HFFc6 (cell line): ENCODE data around the gene FERD3L. TPM values are rescaled to one million over a fixed set of nuclear protein-coding genes. Genes with fewer than 3 reads are reported as not detected.

ENCODE experiments used
- DNase-seq: peaks from one replicate; pipeline ENCODE4 v3.0.0-alpha.2; 2018
- H3K27ac Mint-ChIP-seq: 2 replicates; pipeline ENCODE4 v1.8.0; 2020; ENCODE audit warnings: mild to moderate bottlenecking, mixed read lengths
- H3K27me3 Mint-ChIP-seq: 2 replicates; pipeline ENCODE4 v1.8.0; 2021; ENCODE audit warnings: mild to moderate bottlenecking, moderate library complexity, mixed read lengths; ENCODE audit not compliant: insufficient read depth
- H3K36me3 Mint-ChIP-seq: 2 replicates; pipeline ENCODE4 v1.8.0; 2021; ENCODE audit warnings: low read depth, mixed read lengths
- H3K4me1 Mint-ChIP-seq: 2 replicates; pipeline ENCODE4 v1.8.0; 2020; ENCODE audit warnings: low read depth, mixed read lengths
- H3K4me3 Mint-ChIP-seq: 2 replicates; pipeline ENCODE4 v1.8.0; 2020; ENCODE audit warnings: mild to moderate bottlenecking, moderate library complexity, mixed read lengths
- H3K9me3 Mint-ChIP-seq: 2 replicates; pipeline ENCODE4 v1.8.0; 2020; ENCODE audit warnings: mild to moderate bottlenecking, mixed read lengths
- CTCF ChIP-seq: fragments of 200-600 bp; sonication (generic); IDR thresholded peaks from 2 replicates; pipeline ENCODE4 v1.5.0; 2021; ENCODE audit warnings: antibody characterized with exemption, mild to moderate bottlenecking
- total RNA-seq, 6 experiments: library from RNA; stranded (reverse); fragmentation: NEBNext Ultra II Directional; extraction: Animal tissue kit (Norgen Biotek cat#: 25700); gene quantifications; 2 replicates in 1 of 6; 3 replicates in 5 of 6; pipeline ENCODE4 v1.2.3, GENCODE V29; 2021

FERD3L gene
- total RNA-seq, 6 experiments from 2014 or later, result not detected

DNA sequence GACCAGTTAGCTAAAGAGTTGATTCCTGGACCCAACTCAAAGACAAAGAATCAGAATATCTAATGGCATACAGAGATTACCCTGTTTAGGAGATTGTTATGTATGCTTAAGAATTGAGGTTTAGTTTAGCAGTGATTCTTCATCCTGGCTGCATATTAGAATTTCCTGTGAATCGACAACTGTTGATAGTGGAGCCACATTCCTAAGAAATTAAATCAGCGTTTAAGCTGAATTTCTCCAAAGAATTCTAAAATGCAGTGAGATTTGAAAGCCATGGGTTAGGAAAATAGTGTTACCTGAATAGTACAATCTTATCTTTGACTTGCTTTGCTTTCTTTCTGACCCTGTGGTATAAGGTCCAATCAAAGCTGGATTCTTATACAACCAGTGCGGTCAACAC, 16.4 kb upstream of the FERD3L start:
- Mint-ChIP-seq H3K9me3 (no peaks in the 10 kb centered on the region), H3K4me1 (peaks cover 12% of the 10 kb centered on the region), H3K27me3 (no peaks in the 10 kb centered on the region; the same call in 1 of the 2 replicates), H3K4me3 (no peak overlapping the region), H3K27ac (no peak overlapping the region), H3K36me3 (no peaks in the 10 kb centered on the region)
- DNase-seq, result no peak
- TF ChIP-seq CTCF, result no peak

GRCh38 chr7:19146699-19147098, 1.5 kb upstream of the FERD3L start:
- DNase-seq, result no peak
- Mint-ChIP-seq H3K27ac (no peak overlapping the region), H3K36me3 (no peaks in the 10 kb centered on the region), H3K4me3 (no peak overlapping the region), H3K9me3 (no peaks in the 10 kb centered on the region), H3K4me1 (no peaks in the 10 kb centered on the region), H3K27me3 (peaks cover 15% of the 10 kb centered on the region)
- TF ChIP-seq CTCF, result no peak

DNA sequence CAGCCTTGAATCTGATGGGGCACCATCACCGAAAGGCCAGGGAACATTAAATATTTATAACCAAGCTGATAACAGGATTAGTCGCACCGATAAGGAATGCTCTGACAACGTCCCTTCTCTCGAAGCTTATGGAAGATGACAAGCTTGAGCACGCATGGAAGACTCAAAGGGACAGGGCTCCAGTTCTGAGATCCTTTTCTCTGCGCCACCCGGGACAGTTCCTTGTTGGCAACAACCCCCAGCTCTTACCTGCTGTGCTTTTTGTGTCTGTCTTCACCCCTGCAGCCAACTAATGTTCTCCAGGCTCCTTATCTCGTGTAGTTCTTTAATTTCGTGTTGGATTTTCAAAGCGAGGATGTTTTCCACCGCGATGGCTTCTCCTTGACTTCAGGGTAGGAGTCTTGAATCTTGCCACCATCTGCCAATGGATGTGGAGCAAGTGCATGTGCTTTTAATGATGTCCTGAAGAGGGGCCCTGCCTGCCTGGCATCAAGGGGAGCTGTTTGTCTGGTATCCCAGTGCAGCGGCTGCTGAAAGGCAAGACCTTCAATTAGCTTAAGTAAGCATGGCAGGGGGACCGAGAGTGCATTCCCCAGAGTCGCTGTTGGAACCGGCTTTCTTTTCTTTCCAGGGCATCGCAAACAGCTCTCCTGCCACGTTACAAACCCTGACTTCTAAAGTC, 354 bp upstream of the FERD3L start:
- Mint-ChIP-seq H3K27me3 (peaks cover 11% of the 10 kb centered on the region), H3K4me1 (no peaks in the 10 kb centered on the region), H3K4me3 (no peak overlapping the region), H3K36me3 (no peaks in the 10 kb centered on the region), H3K27ac (no peak overlapping the region), H3K9me3 (no peaks in the 10 kb centered on the region)
- no peak for DNase-seq
- TF ChIP-seq CTCF, result no peak

- Mint-ChIP-seq H3K4me1 (peaks cover 8% of the 10 kb centered on the region; the same call in 1 of the 2 replicates), H3K36me3 (no peaks in the 10 kb centered on the region), H3K27me3 (peaks cover 11% of the 10 kb centered on the region), H3K4me3 (peak overlapping the region; percentile 76; the same call in 1 of the 2 replicates), H3K9me3 (no peaks in the 10 kb centered on the region), H3K27ac (no peak overlapping the region)
- TF ChIP-seq CTCF, result no peak
- no peak for DNase-seq
Measured at GRCh38 chr7:19143881-19144574, 1.2 kb downstream of the FERD3L start.

- no peak overlapping the region for H3K27ac Mint-ChIP-seq
- H3K27me3 Mint-ChIP-seq, result no peaks in the 10 kb centered on the region
Measured at GRCh38 chr7:19139706-19140327, 5.4 kb downstream of the FERD3L start.

More at GRCh38 chr7:19139706-19140327, 5.4 kb downstream of the FERD3L start:
- DNase-seq, result no peak
- no peak for TF ChIP-seq CTCF
- Mint-ChIP-seq H3K4me3 (no peak overlapping the region), H3K4me1 (peaks cover 8% of the 10 kb centered on the region; the same call in 1 of the 2 replicates), H3K36me3 (no peaks in the 10 kb centered on the region), H3K9me3 (no peaks in the 10 kb centered on the region)
